PFSK-1 (cell line): Measurements from ENCODE around the gene CFAP74.

Experiments used
- FOXP2 ChIP-seq: optimal IDR thresholded peaks from 2 replicates; pipeline ENCODE3; 2011; ENCODE audit warnings: borderline replicate concordance, control low read depth, inconsistent platforms; ENCODE audit not compliant: insufficient read depth; ENCODE audit errors: extremely low read length, extremely low read depth
- POLR2AphosphoS5 ChIP-seq: IDR thresholded peaks from 2 replicates; pipeline ENCODE4 v1.6.1; 2012; ENCODE audit warnings: low read depth, mild to moderate bottlenecking, control low read depth, low read length, moderate library complexity
- SIN3A ChIP-seq: IDR thresholded peaks from 2 replicates; pipeline ENCODE4 v1.6.1; 2012; ENCODE audit warnings: mild to moderate bottlenecking, low read length, moderate library complexity, borderline replicate concordance; ENCODE audit not compliant: insufficient read depth
- TAF1 ChIP-seq: IDR thresholded peaks from 2 replicates; pipeline ENCODE4 v1.6.1; 2012; ENCODE audit warnings: low read length, control low read depth, borderline replicate concordance; ENCODE audit not compliant: insufficient read depth
- TF ChIP-seq, protein P1 (sequence below), 2 experiments: IDR thresholded peaks; 2 replicates each; pipeline versions ENCODE4 v1.6.1 to v1.8.0; 2011 to 2012; ENCODE audit warnings: low read depth in 2 of 2, low read length in 2 of 2, control low read depth in 1 of 2, inconsistent platforms in 1 of 2, mild to moderate bottlenecking in 1 of 2, moderate library complexity in 1 of 2; ENCODE audit not compliant: insufficient read depth in 1 of 2

Gene CFAP74

DNA sequence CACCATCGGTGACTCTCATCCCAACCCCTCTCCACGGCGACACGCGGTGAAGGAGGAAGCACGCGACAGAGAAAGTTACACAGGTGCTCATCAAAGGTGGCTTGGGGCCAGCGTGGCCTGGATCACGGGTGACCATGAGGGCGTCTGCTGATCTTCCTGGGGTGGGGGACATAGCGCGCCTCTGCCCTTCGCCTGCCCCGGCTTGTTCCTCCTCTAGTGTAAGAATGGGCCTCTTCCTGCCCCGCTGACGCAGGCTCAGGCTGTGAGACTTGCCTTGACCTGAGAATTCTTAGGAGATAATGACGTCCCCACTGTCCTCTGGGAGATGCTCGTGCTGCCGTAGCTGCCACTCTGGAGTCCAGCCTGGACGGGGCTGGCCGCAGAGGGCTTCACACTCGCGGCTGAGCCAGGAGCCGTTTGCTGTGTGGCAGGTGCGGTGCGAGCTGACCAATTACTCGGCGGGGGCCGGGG is 45.5 kb downstream of the CFAP74 start:
- TF ChIP-seq POLR2AphosphoS5 (no peak), TAF1 (no peak), FOXP2 (no peak), SIN3A (no peak)
- TF ChIP-seq, protein P1, sequence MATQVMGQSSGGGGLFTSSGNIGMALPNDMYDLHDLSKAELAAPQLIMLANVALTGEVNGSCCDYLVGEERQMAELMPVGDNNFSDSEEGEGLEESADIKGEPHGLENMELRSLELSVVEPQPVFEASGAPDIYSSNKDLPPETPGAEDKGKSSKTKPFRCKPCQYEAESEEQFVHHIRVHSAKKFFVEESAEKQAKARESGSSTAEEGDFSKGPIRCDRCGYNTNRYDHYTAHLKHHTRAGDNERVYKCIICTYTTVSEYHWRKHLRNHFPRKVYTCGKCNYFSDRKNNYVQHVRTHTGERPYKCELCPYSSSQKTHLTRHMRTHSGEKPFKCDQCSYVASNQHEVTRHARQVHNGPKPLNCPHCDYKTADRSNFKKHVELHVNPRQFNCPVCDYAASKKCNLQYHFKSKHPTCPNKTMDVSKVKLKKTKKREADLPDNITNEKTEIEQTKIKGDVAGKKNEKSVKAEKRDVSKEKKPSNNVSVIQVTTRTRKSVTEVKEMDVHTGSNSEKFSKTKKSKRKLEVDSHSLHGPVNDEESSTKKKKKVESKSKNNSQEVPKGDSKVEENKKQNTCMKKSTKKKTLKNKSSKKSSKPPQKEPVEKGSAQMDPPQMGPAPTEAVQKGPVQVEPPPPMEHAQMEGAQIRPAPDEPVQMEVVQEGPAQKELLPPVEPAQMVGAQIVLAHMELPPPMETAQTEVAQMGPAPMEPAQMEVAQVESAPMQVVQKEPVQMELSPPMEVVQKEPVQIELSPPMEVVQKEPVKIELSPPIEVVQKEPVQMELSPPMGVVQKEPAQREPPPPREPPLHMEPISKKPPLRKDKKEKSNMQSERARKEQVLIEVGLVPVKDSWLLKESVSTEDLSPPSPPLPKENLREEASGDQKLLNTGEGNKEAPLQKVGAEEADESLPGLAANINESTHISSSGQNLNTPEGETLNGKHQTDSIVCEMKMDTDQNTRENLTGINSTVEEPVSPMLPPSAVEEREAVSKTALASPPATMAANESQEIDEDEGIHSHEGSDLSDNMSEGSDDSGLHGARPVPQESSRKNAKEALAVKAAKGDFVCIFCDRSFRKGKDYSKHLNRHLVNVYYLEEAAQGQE (IDR thresholded peaks at IDR 0.05; ENCODE audit: insufficient read depth in 1 of 2, low read depth in 2 of 2, low read length in 2 of 2), result no peak

- no peak for TF ChIP-seq FOXP2
- TF ChIP-seq POLR2AphosphoS5, result no peak
- no peak for TF ChIP-seq SIN3A
- TF ChIP-seq TAF1, result no peak
- TF ChIP-seq, protein P1 (IDR thresholded peaks at IDR 0.05; ENCODE audit: insufficient read depth in 1 of 2, low read depth in 2 of 2, low read length in 2 of 2), result no peak
Observed at GRCh38 chr1:1957533-1957961, 46.0 kb downstream of the CFAP74 start.

DNA sequence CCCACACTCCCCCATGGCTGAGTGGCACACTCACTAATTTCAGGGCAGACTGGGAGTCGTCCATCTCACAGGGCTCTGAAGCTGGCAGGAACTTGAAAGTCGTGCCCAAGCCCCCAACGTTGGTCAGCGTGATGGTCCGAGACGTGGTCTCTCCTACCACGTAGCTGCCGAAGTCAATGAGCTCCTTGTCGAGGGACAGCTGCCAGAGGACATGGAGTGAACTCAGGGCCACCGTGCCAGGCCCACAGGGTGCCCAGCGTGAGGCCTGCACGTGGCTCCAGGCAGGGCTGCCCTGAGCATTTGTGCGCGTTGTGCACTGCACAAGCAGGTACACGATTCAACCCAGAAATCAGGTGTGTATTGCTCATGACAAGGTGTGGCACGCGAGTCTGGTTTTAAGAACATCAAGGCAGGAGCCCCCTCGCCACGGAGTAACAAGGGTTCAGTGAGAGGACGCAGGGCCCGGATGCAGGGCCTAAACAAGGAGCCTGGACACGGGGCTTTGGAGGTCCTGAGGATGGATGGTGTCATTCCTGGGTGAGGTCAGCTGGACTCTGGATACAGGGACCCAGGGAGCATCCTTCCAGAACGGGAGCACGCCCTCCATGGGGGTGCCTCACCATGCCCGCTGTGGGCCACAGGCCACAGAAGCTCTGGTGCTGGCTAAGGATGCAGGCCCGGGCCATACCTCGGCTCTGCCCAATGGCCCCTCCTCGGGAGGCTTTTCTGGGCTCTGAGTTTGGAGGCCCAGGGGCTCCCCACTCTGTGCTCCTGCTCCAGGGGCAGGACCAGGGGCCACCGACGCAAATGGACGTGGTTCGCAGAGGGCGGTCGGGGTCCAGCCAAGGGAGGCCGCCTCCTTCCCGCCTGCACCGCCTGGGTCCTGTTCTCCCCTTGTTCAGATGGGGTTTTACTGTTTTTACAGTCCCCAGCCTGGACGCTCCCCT is 46.7 kb downstream of the CFAP74 start:
- no peak for TF ChIP-seq TAF1
- no peak for TF ChIP-seq FOXP2
- TF ChIP-seq, protein P1 (IDR thresholded peaks at IDR 0.05; ENCODE audit: insufficient read depth in 1 of 2, low read depth in 2 of 2, low read length in 2 of 2), result no peak
- TF ChIP-seq SIN3A, result no peak
- TF ChIP-seq POLR2AphosphoS5, result no peak

DNA sequence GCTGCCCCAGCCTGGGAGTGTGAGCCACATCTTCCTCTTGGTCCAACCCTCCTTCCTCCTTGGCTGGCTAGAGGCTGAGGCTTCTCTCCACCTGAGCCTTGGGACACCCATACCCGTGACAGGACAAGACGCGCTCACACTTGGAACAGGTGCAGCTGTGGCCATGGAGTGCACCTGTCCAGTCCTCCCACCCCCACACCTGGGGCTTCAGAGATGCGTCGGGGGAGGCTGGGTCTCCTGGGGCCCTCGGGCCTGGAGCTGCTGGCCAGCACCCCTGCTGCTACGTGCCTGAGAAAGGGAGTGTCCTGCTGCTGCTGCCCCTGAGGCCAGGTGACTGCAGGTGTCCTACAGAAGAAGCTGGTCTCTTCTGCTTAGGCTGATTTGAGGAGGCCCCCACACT is 47.5 kb downstream of the CFAP74 start:
- TF ChIP-seq SIN3A (no peak), FOXP2 (no peak), TAF1 (no peak), POLR2AphosphoS5 (no peak)
- TF ChIP-seq, protein P1 (IDR thresholded peaks at IDR 0.05; ENCODE audit: insufficient read depth in 1 of 2, low read depth in 2 of 2, low read length in 2 of 2), result no peak
